HTR-8/SVneo (cell line): ENCODE results near the gene TEX261.

ENCODE experiments used
- DNase-seq: peaks from one replicate; pipeline ENCODE4 v3.0.0; 2011; ENCODE audit warnings: low spot score, mixed read lengths; ENCODE audit not compliant: insufficient read length
- FAIRE-seq: peaks from 2 replicates; lab custom pipeline; 2011; peaks lifted over from hg19 to GRCh38; lab: Jason Lieb, UNC

Gene TEX261

GRCh38 chr2:70983506-70984227, 11.0 kb downstream of the TEX261 start:
- DNase-seq (no peak), FAIRE-seq (no peak)

GRCh38 chr2:70982971-70983370, 11.7 kb downstream of the TEX261 start:
- FAIRE-seq (no peak), DNase-seq (no peak)

DNA sequence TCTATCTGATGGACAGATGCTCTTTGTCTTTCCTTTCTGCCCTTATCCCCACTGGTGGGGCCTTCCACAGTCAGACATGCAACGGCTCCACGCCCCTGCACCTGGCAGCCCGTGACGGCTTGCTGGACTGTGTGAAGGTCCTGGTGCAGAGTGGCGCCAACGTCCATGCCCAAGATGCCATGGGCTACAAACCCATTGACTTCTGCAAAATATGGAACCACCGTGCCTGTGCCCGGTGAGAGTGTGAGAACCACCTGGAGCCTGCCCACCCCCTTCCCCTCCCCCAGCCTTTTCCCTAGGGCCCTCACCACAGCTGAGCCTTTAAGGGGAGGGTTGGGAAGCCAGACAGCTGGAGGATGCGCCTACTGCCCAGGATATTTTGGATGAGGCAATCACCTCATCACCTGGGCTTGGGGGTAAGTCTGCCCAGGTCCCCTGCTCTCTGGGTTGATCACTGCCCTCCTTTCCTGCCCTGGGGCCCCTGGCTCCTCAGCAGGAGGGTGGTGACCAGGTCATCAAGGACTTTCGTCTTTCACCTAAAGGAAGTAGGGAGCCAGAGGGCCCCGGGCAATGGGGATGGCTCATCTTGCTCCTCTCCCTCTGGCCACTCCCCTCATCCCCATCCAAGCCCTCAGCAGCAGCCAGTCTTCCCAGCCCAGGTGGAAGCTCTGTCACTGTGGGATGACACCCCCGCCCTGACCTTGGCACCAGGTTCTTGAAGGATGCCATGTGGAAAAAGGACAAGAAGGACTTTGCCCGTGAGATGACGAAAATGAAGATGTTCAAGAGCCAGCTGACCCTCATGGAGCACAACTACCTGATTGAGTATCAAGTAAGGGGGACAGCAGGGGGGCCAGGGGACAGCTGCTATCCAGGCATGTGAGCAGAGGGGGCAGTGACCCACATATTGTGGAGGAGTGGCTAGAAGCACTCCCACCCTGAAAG, 12.5 kb downstream of the TEX261 start:
- no peak for FAIRE-seq

DNA sequence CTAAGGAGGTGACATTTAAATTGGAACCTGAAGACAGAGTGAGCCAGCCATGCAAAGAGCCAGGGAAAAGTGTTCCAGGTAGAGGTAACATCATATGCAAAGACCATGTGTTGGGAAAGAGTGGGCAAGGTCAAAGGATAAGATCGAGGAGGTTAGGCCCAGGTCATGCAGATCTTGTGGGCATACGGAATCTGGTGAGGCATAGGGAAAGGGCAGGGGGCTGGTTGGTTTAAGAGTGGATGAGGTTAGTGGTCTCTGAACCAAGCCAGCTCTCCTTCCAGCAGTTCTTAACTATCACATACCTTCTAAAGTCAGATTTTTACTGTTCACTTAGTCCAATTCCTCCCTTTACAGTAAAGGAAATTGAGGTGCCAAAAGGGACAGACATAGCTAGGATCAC, 13.3 kb downstream of the TEX261 start:
- FAIRE-seq (no peak), DNase-seq (no peak)

More for the DNA sequence above, 12.5 kb downstream of the TEX261 start:
- DNase-seq, result no peak

- no peak for DNase-seq
- FAIRE-seq, result peak; percentile 31
These were observed 15.0 kb downstream of the TEX261 start for GRCh38 chr2:70979626-70980025.

GRCh38 chr2:70979180-70979488, 15.5 kb downstream of the TEX261 start:
- FAIRE-seq (no peak), DNase-seq (no peak)

DNA sequence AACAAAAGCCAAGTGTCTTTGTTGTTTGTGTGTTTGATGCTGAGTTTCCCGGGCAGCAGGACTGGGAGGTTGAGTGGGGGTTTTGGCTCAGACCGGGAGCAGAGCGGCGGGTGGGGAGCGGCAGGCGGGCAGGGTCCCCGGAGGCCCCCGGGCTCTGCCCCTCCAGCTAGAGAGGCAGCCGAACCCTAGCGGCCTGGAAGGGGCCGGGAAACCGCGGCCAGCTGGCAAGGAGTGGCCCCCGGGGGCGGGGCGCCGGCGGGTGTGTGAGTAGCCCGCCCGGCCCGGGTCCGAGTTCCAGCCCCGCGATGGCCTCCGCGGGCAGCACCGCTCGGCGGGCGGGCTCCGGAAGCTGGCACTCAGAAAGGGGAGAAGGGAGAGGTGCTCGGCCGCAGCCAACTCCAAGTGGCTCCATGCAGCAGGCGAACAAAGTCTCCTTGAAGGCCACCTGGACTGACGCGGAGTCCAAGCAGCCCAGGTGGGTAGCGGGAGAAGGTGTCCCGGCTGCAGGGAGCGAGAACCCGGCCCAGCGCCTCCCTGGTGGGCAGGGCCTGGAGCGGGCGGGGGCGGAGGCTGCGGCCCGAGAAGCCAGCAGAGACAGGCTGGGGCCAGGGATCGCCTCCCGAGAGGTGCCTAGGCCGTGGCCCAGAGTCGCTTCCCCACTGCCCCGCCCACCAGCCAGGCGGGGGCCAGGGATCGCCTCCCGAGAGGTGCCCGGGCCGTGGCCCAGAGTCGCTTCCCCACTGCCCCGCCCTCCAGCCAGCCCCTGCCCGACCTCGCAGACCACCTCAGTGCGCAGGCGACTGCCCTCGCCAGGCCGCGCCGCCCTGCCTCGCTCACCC, 16.1 kb downstream of the TEX261 start, which contains the start of gene ANKRD53:
Gene ANKRD53 (plus strand): TSS at position 290 of the 839 bp plus-strand sequence. CDS start 16 bp downstream, at position 306.
- FAIRE-seq (peak; percentile 49), DNase-seq (no peak)

DNA sequence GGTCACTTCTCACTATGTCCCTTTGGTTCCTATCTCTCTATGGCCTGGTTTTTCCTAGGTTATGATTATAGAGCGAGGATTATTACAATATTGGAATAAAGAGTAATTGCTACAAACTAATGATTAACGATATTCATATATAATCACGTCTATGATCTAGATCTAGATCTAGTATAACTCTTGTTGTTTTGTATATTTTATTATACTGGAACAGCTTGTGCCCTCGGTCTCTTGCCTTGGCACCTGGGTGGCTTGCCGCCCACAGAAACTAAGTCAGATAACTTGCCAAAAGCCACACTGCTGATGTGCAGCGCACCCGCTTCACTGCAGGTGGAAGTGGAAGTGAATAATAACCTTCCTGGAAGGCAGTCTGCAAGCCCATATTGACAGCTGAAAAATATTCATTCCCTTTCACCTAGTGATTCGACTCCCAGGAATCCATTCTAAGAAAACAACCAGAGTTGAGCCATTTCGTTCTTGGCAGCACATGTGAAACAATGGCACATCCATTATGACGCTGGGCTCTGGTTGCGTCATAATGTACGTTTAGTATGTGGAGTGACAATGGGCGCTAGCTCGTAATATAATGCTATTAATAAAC, 17.0 kb downstream of the TEX261 start:
- FAIRE-seq (peak; percentile 33), DNase-seq (no peak)

DNA sequence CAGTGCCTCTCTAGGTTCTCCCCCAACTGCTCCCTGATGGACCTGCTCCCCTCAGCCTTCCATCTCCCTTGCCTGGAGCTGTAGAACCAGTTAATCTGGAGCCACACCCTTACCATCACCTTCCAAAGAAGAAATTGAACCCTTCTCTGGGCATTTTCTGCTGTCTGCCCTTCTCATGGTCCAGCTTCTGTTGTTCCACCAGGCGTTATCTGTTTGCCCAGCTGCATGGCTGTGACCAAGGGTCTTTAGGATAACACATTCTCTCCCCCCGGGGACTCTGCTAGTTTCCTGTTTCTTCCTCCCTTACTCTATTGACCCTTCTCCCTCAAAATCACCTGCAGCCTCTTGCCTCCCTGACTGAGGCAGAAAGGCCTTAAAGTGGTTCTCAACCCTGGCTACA, 19.4 kb downstream of the TEX261 start:
- no peak for DNase-seq
- FAIRE-seq, result no peak

- DNase-seq, result no peak
These were observed 20.1 kb downstream of the TEX261 start for GRCh38 chr2:70974592-70974991.

DNA sequence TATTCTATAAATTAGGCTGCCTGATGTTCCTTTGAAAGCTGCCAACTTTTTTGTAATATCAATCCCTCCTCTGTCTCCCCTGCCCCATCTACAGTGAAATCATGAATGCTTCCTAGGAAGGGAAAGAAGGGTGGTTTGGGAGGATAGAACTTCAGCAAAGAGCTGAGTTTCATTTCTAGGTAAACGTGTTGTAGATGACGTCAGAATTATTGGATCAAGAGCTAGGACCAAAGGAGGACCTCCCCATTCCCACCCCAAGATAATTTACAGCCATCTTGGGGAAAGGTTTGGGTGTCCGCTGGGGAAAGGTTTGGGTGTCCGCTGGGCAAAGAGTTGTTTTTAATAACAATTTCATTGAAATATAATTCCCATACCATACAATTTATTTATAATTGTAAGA, 27.5 kb downstream of the TEX261 start:
- DNase-seq (no peak), FAIRE-seq (no peak)

More at GRCh38 chr2:70974592-70974991, 20.1 kb downstream of the TEX261 start:
- no peak for FAIRE-seq

DNA sequence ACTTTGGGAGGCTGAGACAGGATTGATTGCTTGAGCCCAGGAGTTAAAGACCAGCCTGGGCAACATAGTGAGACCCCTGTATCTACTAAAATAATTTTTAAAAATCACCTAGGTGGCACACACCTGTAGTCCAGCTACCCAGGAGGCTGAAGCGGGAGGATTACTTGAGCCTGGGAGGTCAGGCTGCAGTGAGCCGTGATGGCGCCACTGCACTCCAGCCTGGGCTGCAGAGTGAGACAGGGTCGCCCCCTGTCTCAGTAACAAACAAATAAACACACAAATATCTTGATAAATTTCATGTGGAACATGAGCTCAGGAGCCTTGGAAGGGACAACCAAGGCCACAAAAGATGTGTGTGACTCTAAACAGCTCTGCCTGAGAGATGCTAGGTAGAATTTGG, 28.0 kb downstream of the TEX261 start:
- no peak for FAIRE-seq
- no peak for DNase-seq

GRCh38 chr2:70965506-70965905, 29.2 kb downstream of the TEX261 start:
- DNase-seq (no peak), FAIRE-seq (no peak)

GRCh38 chr2:70964596-70965386, 29.9 kb downstream of the TEX261 start:
- peak; percentile 98 for FAIRE-seq
- peak; percentile 79 for DNase-seq

DNA sequence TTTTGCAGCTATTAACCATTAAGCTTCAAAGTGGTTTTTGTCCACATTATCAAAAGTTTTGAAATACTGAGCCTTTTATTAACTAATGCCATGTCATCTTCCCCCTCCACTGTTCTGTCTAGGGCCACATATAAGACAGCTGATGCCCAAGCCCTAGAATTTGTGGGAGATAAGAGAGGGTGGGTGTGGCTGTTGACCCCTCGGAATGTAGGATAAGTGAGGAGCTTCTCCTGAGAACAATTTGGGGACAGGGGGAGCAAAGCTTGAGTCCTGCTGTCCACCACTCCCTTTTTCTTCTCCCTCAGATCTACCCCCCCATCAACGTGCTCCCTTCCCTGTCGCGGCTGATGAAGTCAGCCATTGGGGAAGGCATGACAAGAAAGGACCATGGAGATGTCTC, 30.5 kb downstream of the TEX261 start:
- FAIRE-seq (no peak), DNase-seq (no peak)

DNA sequence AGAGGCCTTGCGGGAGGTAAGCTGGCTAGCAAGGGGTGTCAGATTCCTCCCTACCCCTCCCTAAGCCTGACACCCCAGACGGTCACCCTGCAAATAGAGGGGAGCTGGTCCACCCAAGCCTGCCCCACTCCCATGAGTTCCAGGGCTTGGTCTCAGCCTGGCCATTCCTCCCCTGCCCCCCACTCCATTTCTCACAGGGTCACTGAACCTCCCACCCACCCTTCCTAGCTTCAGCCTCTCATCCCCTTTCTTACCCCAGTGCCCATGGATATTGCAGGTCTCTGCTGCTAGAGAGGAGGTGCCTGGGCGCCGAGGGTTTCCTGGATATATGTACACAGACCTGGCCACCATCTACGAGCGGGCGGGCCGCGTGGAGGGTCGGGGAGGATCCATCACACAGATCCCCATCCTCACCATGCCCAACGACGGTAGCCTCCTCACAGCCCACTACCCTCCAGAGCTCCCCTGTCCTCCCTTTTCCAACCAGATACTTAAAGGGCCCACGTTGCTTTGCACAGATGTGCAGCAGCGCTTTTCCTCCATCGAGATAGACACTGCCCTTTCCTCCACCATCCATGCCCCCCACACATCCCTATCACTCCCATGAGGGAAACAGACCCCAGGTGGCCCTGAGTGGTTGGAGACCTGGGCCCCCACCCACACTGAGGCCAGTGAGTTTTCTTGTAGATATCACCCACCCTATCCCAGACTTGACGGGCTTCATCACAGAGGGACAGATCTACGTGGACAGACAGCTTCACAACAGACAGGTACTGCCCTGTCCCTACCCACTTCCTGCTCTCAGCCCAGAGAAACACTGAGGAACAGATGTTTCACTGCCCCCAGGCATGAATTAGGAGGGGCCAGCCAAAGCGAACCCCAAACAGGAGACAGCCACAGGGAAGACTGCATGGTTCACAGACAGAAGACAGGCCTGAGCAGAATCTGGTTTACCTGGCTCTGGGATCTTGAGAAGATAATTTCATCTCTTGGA, 31.5 kb downstream of the TEX261 start:
- DNase-seq, result no peak
- FAIRE-seq, result no peak

GRCh38 chr2:70962211-70962884, 32.3 kb downstream of the TEX261 start:
- FAIRE-seq, result no peak

GRCh38 chr2:70961648-70961994, 33.1 kb downstream of the TEX261 start:
- FAIRE-seq (no peak), DNase-seq (no peak)

More at GRCh38 chr2:70962211-70962884, 32.3 kb downstream of the TEX261 start:
- DNase-seq, result no peak
